Heart right ventricle (tissue), 16 donors: ENCODE data around the gene LRRC45. TPM values are rescaled to one million over a fixed set of nuclear protein-coding genes. Genes with fewer than 3 reads are reported as not detected.

ENCODE experiments used
- ATAC-seq, 8 donors: fragments of 200-7000 bp; cut with Tn5 transposase; one replicate each; pipeline ENCODE4 v1.9.1; 2020; ENCODE audit warnings: mild to moderate bottlenecking in 8 of 8, moderate library complexity in 8 of 8, moderate number of reproducible peaks in 1 of 8
- DNase-seq, 2 donors: peaks; one replicate each; pipeline ENCODE4 v3.0.0-alpha.2; 2020
- H3K27ac ChIP-seq, 10 donors: fragments of 200-600 bp; sonication (generic) in 2 of 10; one replicate each; pipeline versions ENCODE4 v1.5.0 to v1.8.0; 2020 to 2022; ENCODE audit warnings: mild to moderate bottlenecking in 3 of 10
- H3K27me3 ChIP-seq, 7 donors: fragments of 200-600 bp; one replicate each; pipeline ENCODE4 v1.8.0; 2021 to 2022; ENCODE audit warnings: mild to moderate bottlenecking in 2 of 7
- H3K36me3 ChIP-seq, 9 donors: fragments of 200-600 bp; sonication (generic) in 1 of 9; one replicate each; pipeline versions ENCODE4 v1.5.0 to v1.8.0; 2020 to 2022; ENCODE audit warnings: mild to moderate bottlenecking in 2 of 9
- H3K4me1 ChIP-seq, 9 donors: fragments of 200-600 bp; sonication (generic) in 1 of 9; one replicate each; pipeline versions ENCODE4 v1.5.0 to v1.8.0; 2020 to 2022; ENCODE audit warnings: mild to moderate bottlenecking in 4 of 9
- H3K4me3 ChIP-seq, 10 donors: fragments of 200-600 bp; sonication (generic) in 2 of 10; one replicate each; pipeline versions ENCODE4 v1.5.0 to v1.8.0; 2020 to 2022; ENCODE audit warnings: mild to moderate bottlenecking in 7 of 10, moderate library complexity in 2 of 10
- H3K9me3 ChIP-seq, 11 donors: fragments of 200-600 bp in 10 of 11; sonication (generic) in 2 of 11; one replicate each; pipeline versions ENCODE4 v1.5.0 to v1.8.0; 2013 to 2022; ENCODE audit warnings: mild to moderate bottlenecking in 2 of 11, control low read depth in 1 of 11, moderate library complexity in 1 of 11
- CTCF ChIP-seq, 9 donors: fragments of 200-600 bp; sonication (generic) in 2 of 9; IDR thresholded peaks; one replicate each; pipeline versions ENCODE4 v1.5.0 to v1.8.0; 2021 to 2022; ENCODE audit warnings: antibody characterized with exemption in 9 of 9, mild to moderate bottlenecking in 5 of 9, moderate library complexity in 1 of 9
- WGBS, 2 donors: extraction: QIAGEN DNeasy Blood & Tissue Kit; methylation state at CpG; one replicate each; pipeline ENCODE4 v1.1.7; 2013; ENCODE audit warnings: inconsistent platforms in 1 of 2; 5-methylcytosine and 5-hydroxymethylcytosine counted together
- intact Hi-C, 10 donors: fragments of 100-400 bp; cut with DNase I; formaldehyde crosslinking; loops; one replicate each; pipeline versions ENCODE4 v1.11.1 to v1.14.2; 2022
- polyA plus RNA-seq, 2 donors: library from polyadenylated mRNA; stranded (reverse); fragments of 200-250 nt; gene quantifications; one replicate each; pipeline ENCODE4 v1.2.3, GENCODE V29; 2013
- total RNA-seq, 10 donors: library from RNA; stranded (reverse); fragmentation: NEBNext Ultra II Directional in 3 of 10; extraction: Animal tissue kit (Norgen Biotek cat#: 25700) in 3 of 10; gene quantifications; one replicate each; pipeline versions ENCODE4 v1.2.1 to v1.2.4, GENCODE V29; 2021 to 2023
- donor health status: Arrhythmogenic right ventricular cardiomyopathy.
- donor health status: ischemic (EF 13 %, LVEDD 7.1; RV severe dilation, severe dysfunction).
- donor health status: healthy with polysubstance abuse.
- donor health status: DM: no; HTN: yes; CAD: no.
- donor health status: DM: no; HTN: no; CAD: no.
- donor health status: ischemic (EF 25% LVEDD 6.9; RV normal size, moderate dysfunction).
- donor health status: ischemic (EF 25% LVEDD 5.7; RV mildly dilated, moderate dysfunction).
- donor health status: healthy.
- donor health status: DM: yes; HTN: yes; CAD: no.
- donor health status: Ischemic cardiomyopathy.
- donor health status: ischemic (EF 35%, LVEDD 5.7; RV mildly dilated, moderate dysfunction).
- donor health status: nonischemic (EF 11% LVEDD 7.7; RV severe dilation, severe dysfunction).
- donor health status: DM: yes; HTN: yes; CAD: no.
- donor health status: PGD.
- donor health status: ischemic (EF 29% LVEDD 5.4; RV normal size, mild dysfunction).
- donor health status: nonischemic (EF 23%, LVEDD 6.1; RV moderate dilation, normal function).

Gene LRRC45
- total and polyA plus RNA-seq, 12 donors: 2.2 to 10.4 (median 3.5) TPM

GRCh38 chr17:81995463-81996231 lies 27.5 kb upstream of the LRRC45 start:
- H3K9me3 ChIP-seq: no peaks in the 10 kb centered on the region
- no peaks in the 10 kb centered on the region for H3K27me3 ChIP-seq
- H3K36me3 ChIP-seq: peaks cover 0 to 32% (median 0%) of the 10 kb centered on the region in 9 donors
- no peak overlapping the region for H3K4me3 ChIP-seq
- no peak for DNase-seq
- no peak for TF ChIP-seq CTCF (IDR thresholded peaks at IDR 0.05)
- no peak overlapping the region for H3K27ac ChIP-seq
- intact Hi-C loops: no loop called here
- peaks cover 4 to 31% (median 18%) of the 10 kb centered on the region in 9 donors for H3K4me1 ChIP-seq
- 95% methylated on average over 29 of the region's 29 CpGs for WGBS, 2 donors
- no peak for ATAC-seq

- no peaks in the 10 kb centered on the region for H3K27me3 ChIP-seq
- intact Hi-C loops: no loop called here
- peaks cover 0 to 32% (median 0%) of the 10 kb centered on the region in 9 donors for H3K36me3 ChIP-seq
- H3K4me3 ChIP-seq: no peak overlapping the region
- no peaks in the 10 kb centered on the region for H3K9me3 ChIP-seq
- no peak for ATAC-seq
- no peak for DNase-seq
- H3K27ac ChIP-seq: no peak overlapping the region
- TF ChIP-seq CTCF (IDR thresholded peaks at IDR 0.05): no peak
- 91% methylated on average over 28 of the region's 28 CpGs for WGBS, 2 donors
- H3K4me1 ChIP-seq: peaks cover under 1 to 25% (median 11%) of the 10 kb centered on the region in 9 donors
These were observed 26.8 kb upstream of the LRRC45 start for GRCh38 chr17:81996232-81996756.

- Histone ChIP-seq H3K27me3 (no peaks in the 10 kb centered on the region), H3K4me3 (no peak overlapping the region), H3K27ac (no peak overlapping the region), H3K4me1 (peaks cover 0 to 23% (median 9%) of the 10 kb centered on the region in 9 donors), H3K9me3 (no peaks in the 10 kb centered on the region), H3K36me3 (peaks cover 0 to 32% (median 0%) of the 10 kb centered on the region in 9 donors)
- no peak for DNase-seq
- TF ChIP-seq CTCF (IDR thresholded peaks at IDR 0.05): no peak
- WGBS, 2 donors: 95 to 96% methylated on average over 30 of the region's 30 CpGs
- ATAC-seq: no peak
- intact Hi-C loops: no loop called here
These were observed 26.2 kb upstream of the LRRC45 start for GRCh38 chr17:81996757-81997441.

GRCh38 chr17:81998212-81998611 lies 24.9 kb upstream of the LRRC45 start:
- WGBS, 2 donors: 72 to 75% methylated on average over 7 of the region's 7 CpGs
- intact Hi-C loops: no loop called here
- no peak for DNase-seq
- TF ChIP-seq CTCF (IDR thresholded peaks at IDR 0.05): no peak
- no peak for ATAC-seq
- Histone ChIP-seq H3K4me1 (peaks cover 0 to 20% (median 8%) of the 10 kb centered on the region in 9 donors), H3K27me3 (no peaks in the 10 kb centered on the region), H3K27ac (no peak overlapping the region), H3K36me3 (peaks cover 0 to 32% (median 0%) of the 10 kb centered on the region in 9 donors), H3K9me3 (no peaks in the 10 kb centered on the region), H3K4me3 (no peak overlapping the region)
